ENCODE data around the gene SLC17A2. TPM values are rescaled to one million over a fixed set of nuclear protein-coding genes. Genes with fewer than 3 reads are reported as not detected.

Gene SLC17A2
- total RNA-seq, 1 donor from 2014 or later = not detected

GRCh38 chr6:25903467-25904099 is 26.9 kb downstream of the SLC17A2 start:
- H3K36me3 ChIP-seq = no peaks in the 10 kb centered on the region
- H3K27ac ChIP-seq = no peak overlapping the region
- no peaks in the 10 kb centered on the region for H3K9me3 ChIP-seq
- no peak overlapping the region for H3K4me3 ChIP-seq
- H3K27me3 ChIP-seq = no peaks in the 10 kb centered on the region
- TF ChIP-seq CTCF (IDR thresholded peaks at IDR 0.05) = no peak
- DNase-seq (ENCODE audit: low spot score in 2 of 2) = no peak
- intact Hi-C loops (cut with DNase I) = no loop called here
- H3K4me1 ChIP-seq = no peaks in the 10 kb centered on the region

GRCh38 chr6:25902071-25902470 is 28.4 kb downstream of the SLC17A2 start:
- no peak overlapping the region for H3K27ac ChIP-seq
- H3K9me3 ChIP-seq = no peaks in the 10 kb centered on the region
- H3K4me1 ChIP-seq = no peaks in the 10 kb centered on the region
- H3K36me3 ChIP-seq = no peaks in the 10 kb centered on the region
- H3K4me3 ChIP-seq = no peak overlapping the region
- intact Hi-C loops (cut with DNase I) = no loop called here
- no peak for DNase-seq (ENCODE audit: low spot score in 2 of 2)
- no peak for TF ChIP-seq CTCF (IDR thresholded peaks at IDR 0.05)
- no peaks in the 10 kb centered on the region for H3K27me3 ChIP-seq

GRCh38 chr6:25900843-25901242 is 29.6 kb downstream of the SLC17A2 start:
- no peak for TF ChIP-seq CTCF (IDR thresholded peaks at IDR 0.05)
- intact Hi-C loops (cut with DNase I) = no loop called here

GRCh38 chr6:25899580-25900408 is 30.7 kb downstream of the SLC17A2 start:
- intact Hi-C loops (cut with DNase I) = no loop called here
- H3K9me3 ChIP-seq = no peaks in the 10 kb centered on the region
- H3K27me3 ChIP-seq = no peaks in the 10 kb centered on the region
- no peak for TF ChIP-seq CTCF (IDR thresholded peaks at IDR 0.05)
- H3K4me3 ChIP-seq = no peak overlapping the region
- no peak for DNase-seq (ENCODE audit: low spot score in 2 of 2)
- no peaks in the 10 kb centered on the region for H3K4me1 ChIP-seq
- no peak overlapping the region for H3K27ac ChIP-seq
- H3K36me3 ChIP-seq = no peaks in the 10 kb centered on the region

More at GRCh38 chr6:25900843-25901242, 29.6 kb downstream of the SLC17A2 start:
- no peak overlapping the region for H3K4me3 ChIP-seq
- DNase-seq (ENCODE audit: low spot score in 2 of 2) = no peak
- H3K4me1 ChIP-seq = no peaks in the 10 kb centered on the region
- H3K27me3 ChIP-seq = no peaks in the 10 kb centered on the region
- H3K9me3 ChIP-seq = no peaks in the 10 kb centered on the region
- no peak overlapping the region for H3K27ac ChIP-seq
- no peaks in the 10 kb centered on the region for H3K36me3 ChIP-seq

- Histone ChIP-seq H3K36me3 (no peaks in the 10 kb centered on the region), H3K9me3 (no peaks in the 10 kb centered on the region), H3K4me1 (no peaks in the 10 kb centered on the region), H3K27me3 (no peaks in the 10 kb centered on the region), H3K27ac (no peak overlapping the region), H3K4me3 (no peak overlapping the region)
- DNase-seq (ENCODE audit: low spot score in 2 of 2) = no peak
- TF ChIP-seq CTCF (IDR thresholded peaks at IDR 0.05) = no peak
- intact Hi-C loops (cut with DNase I) = no loop called here
These were observed 31.4 kb downstream of the SLC17A2 start for GRCh38 chr6:25899123-25899522.

Measured in ascending aorta (tissue), 2 donors.